GM10266 (cell line): ENCODE data around the gene SPOCD1.

ENCODE experiments used
- DNase-seq: peaks from one replicate; pipeline ENCODE4 v3.0.0; 2012; ENCODE audit errors: extremely low spot score
- CTCF ChIP-seq: IDR thresholded peaks from 2 replicates; pipeline ENCODE4 v1.5.1; 2012; ENCODE audit warnings: mild to moderate bottlenecking, low read depth; ENCODE audit not compliant: control insufficient read depth, insufficient read depth; ENCODE audit errors: missing control alignments

The SPOCD1 gene

GRCh38 chr1:31763671-31764311, 52.0 kb downstream of the SPOCD1 start:
- TF ChIP-seq CTCF = no peak
- peak; percentile 51 for DNase-seq

- peak; percentile 61 for TF ChIP-seq CTCF
- DNase-seq = peak; percentile 82
These were observed 52.8 kb downstream of the SPOCD1 start for GRCh38 chr1:31762726-31763670.

- no peak for DNase-seq
- no peak for TF ChIP-seq CTCF
These were observed 53.5 kb downstream of the SPOCD1 start for GRCh38 chr1:31762323-31762722.

- no peak for DNase-seq
- TF ChIP-seq CTCF = no peak
These were observed 53.9 kb downstream of the SPOCD1 start for GRCh38 chr1:31761883-31762282.

- peak; percentile 85 for DNase-seq
- no peak for TF ChIP-seq CTCF
These were observed 55.1 kb downstream of the SPOCD1 start for GRCh38 chr1:31760471-31761470.

GRCh38 chr1:31759298-31760023, 56.4 kb downstream of the SPOCD1 start:
- peak; percentile 13 for TF ChIP-seq CTCF
- no peak for DNase-seq
